ACC112 (cell line): Measurements from ENCODE around the gene S100A14.
"Not testable (repeated sequence)": the region's sequence is repeated elsewhere in the genome, so short reads cannot be mapped to it uniquely, and the experiment has no call there.

Experiments used
- H2AFZ ChIP-seq: fragments of 200-600 bp; sonication (generic); one replicate; pipeline ENCODE4 v1.6.0; 2017; ENCODE audit warnings: antibody characterized with exemption, low read length; ENCODE audit not compliant: unreplicated experiment
- H3K27ac ChIP-seq: fragments of 200-600 bp; sonication (generic); 2 replicates; pipeline ENCODE4 v1.5.1; 2014; ENCODE audit warnings: low read depth, mild to moderate bottlenecking, antibody characterized with exemption, low read length, moderate library complexity
- H3K27me3 ChIP-seq: fragments of 200-600 bp; sonication (generic); 2 replicates; pipeline ENCODE4 v1.6.1; 2014; ENCODE audit warnings: mild to moderate bottlenecking, antibody characterized with exemption, low read length, moderate library complexity, mixed read lengths; ENCODE audit not compliant: insufficient read depth
- H3K36me3 ChIP-seq: fragments of 200-600 bp; sonication (generic); 2 replicates; pipeline ENCODE4 v1.6.1; 2016; ENCODE audit warnings: mild to moderate bottlenecking, antibody characterized with exemption, low read length, moderate library complexity, mixed read lengths; ENCODE audit not compliant: insufficient read depth
- H3K4me1 ChIP-seq: fragments of 200-600 bp; sonication (generic); one replicate; pipeline ENCODE4 v1.6.1; 2016; ENCODE audit warnings: low read length, mixed read lengths; ENCODE audit not compliant: insufficient read depth, unreplicated experiment, control insufficient read depth
- H3K4me3 ChIP-seq: fragments of 200-600 bp; sonication (generic); 2 replicates; pipeline ENCODE4 v1.5.1; 2014; ENCODE audit warnings: mild to moderate bottlenecking, low read depth, low read length
- H3K79me2 ChIP-seq: fragments of 200-600 bp; sonication (generic); one replicate; pipeline ENCODE4 v1.6.0; 2016; ENCODE audit warnings: low read length; ENCODE audit not compliant: control insufficient read depth, unreplicated experiment, insufficient read depth

Gene S100A14

DNA sequence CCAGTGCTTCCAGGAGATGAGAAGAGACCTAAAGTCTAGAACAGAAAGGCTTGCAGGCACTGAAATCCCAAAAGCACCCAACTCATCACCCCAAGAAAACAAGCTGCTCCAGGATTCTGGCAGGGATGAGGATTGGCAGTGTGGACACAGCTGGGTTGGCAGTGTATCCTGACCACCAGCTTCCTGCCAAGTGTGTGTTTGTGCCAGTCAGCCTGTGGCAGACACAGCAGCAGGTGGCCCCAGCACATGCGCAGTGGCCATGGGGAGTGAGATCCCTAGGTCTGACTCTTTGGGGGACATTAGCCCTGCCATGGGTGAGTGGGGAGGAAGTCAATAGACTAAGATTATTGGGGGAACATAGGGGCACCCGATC lies 33.7 kb upstream of the S100A14 start:
- H3K4me3 ChIP-seq, result no peak overlapping the region
- H3K36me3 ChIP-seq, result peaks cover 12% of the 10 kb centered on the region
- H3K79me2 ChIP-seq, result no peaks in the 10 kb centered on the region
- H2AFZ ChIP-seq, result no peak overlapping the region
- H3K4me1 ChIP-seq, result peaks cover 7% of the 10 kb centered on the region
- H3K27ac ChIP-seq, result no peak overlapping the region
- H3K27me3 ChIP-seq, result no peaks in the 10 kb centered on the region

GRCh38 chr1:153649137-153649862 lies 33.2 kb upstream of the S100A14 start:
- Histone ChIP-seq H3K79me2 (no peaks in the 10 kb centered on the region), H3K27me3 (no peaks in the 10 kb centered on the region), H3K4me1 (peaks cover 7% of the 10 kb centered on the region), H3K27ac (no peak overlapping the region), H2AFZ (no peak overlapping the region), H3K4me3 (no peak overlapping the region), H3K36me3 (peaks cover 17% of the 10 kb centered on the region)

DNA sequence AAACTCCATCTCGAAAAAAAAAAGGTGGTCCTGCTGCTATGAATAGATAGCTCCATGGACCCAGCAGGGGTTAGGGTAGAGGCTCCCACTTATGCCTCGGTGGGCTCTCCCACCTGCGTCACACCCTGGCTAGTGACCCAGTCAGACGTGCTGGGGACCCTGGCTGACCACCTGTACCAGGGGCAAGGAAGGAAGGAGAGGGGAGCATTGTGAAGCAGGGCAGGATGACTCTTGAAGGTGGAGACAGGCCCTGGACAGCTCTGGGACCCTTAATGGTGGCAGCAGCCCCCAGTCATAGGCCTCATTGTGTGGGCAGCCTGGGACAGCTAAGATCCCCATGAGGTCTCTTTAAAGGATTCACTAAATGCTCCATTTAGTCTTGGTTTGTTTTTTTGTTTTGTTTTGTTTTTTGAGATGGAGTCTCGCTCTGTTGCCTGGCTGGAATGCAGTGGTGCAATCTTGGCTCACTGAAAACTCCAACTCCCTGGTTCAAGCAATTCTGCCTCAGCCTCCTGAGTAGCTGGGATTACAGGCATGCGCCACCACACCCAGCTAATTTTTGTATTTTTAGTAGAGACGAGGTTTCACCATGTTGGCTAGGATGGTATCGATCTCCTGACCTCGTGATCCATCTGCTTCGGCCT lies 32.0 kb upstream of the S100A14 start:
- H3K4me3 ChIP-seq, result no peak overlapping the region
- H3K79me2 ChIP-seq, result no peaks in the 10 kb centered on the region
- peaks cover 7% of the 10 kb centered on the region for H3K4me1 ChIP-seq
- no peak overlapping the region for H2AFZ ChIP-seq
- no peaks in the 10 kb centered on the region for H3K27me3 ChIP-seq
- no peak overlapping the region for H3K27ac ChIP-seq
- H3K36me3 ChIP-seq, result peaks cover 27% of the 10 kb centered on the region

DNA sequence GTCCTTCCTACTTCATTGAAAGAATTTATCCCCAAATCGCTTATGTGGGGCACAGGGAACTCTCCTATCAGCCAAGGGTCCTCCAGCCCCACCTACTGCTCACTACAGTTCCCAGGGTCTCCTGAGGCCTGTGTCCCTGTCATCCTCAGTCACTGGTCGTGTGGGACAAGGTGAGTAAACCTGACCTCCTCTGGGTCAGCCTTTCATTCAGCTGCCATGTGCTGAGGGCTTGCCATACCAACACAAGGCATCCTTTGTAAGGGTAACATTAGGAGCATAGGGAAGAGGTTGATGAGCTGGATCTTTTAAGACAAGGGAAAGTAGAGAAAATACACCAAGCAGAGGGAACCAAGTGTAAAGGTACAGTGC lies 31.2 kb upstream of the S100A14 start:
- no peak overlapping the region for H3K27ac ChIP-seq
- H3K27me3 ChIP-seq, result no peaks in the 10 kb centered on the region
- H3K79me2 ChIP-seq, result no peaks in the 10 kb centered on the region
- H3K36me3 ChIP-seq, result peaks cover 27% of the 10 kb centered on the region
- no peak overlapping the region for H3K4me3 ChIP-seq
- no peaks in the 10 kb centered on the region for H3K4me1 ChIP-seq
- H2AFZ ChIP-seq, result no peak overlapping the region

GRCh38 chr1:153646672-153647345 lies 30.7 kb upstream of the S100A14 start:
- Histone ChIP-seq H3K4me3 (no peak overlapping the region), H3K36me3 (peaks cover 31% of the 10 kb centered on the region), H2AFZ (no peak overlapping the region)

GRCh38 chr1:153643816-153644215 lies 27.7 kb upstream of the S100A14 start:
- Histone ChIP-seq H3K27me3 (no peaks in the 10 kb centered on the region), H3K4me3 (no peak overlapping the region), H3K36me3 (peaks cover 51% of the 10 kb centered on the region), H3K4me1 (no peaks in the 10 kb centered on the region), H3K79me2 (peaks cover 12% of the 10 kb centered on the region), H3K27ac (no peak overlapping the region), H2AFZ (no peak overlapping the region)

More at GRCh38 chr1:153646672-153647345, 30.7 kb upstream of the S100A14 start:
- Histone ChIP-seq H3K27me3 (no peaks in the 10 kb centered on the region), H3K27ac (no peak overlapping the region), H3K4me1 (no peaks in the 10 kb centered on the region), H3K79me2 (peaks cover 1% of the 10 kb centered on the region)

DNA sequence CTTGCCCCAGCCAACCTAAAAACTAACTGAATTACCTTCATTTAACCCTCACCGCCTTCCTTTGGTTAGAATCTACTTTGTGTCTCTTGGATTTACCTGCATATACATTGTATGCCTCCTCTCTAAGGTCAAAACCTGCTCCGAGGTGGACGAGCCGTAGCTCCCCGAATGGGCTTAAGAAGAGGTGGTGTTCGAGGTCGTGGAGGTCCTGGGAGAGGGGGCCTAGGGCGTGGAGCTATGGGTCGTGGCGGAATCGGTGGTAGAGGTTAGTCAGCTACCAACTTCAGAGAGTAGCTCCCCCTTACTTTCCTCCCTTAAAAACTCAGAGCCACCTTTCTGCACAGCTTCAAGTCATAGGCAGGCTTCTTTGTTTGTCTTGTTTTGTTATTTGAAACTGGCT lies 27.0 kb upstream of the S100A14 start:
- H3K27ac ChIP-seq, result no peak overlapping the region
- no peaks in the 10 kb centered on the region for H3K4me1 ChIP-seq
- peaks cover 56% of the 10 kb centered on the region for H3K36me3 ChIP-seq
- H3K4me3 ChIP-seq, result no peak overlapping the region
- H2AFZ ChIP-seq, result no peak overlapping the region
- peaks cover 17% of the 10 kb centered on the region for H3K79me2 ChIP-seq
- no peaks in the 10 kb centered on the region for H3K27me3 ChIP-seq

GRCh38 chr1:153642161-153642560 lies 26.0 kb upstream of the S100A14 start:
- Histone ChIP-seq H3K27me3 (no peaks in the 10 kb centered on the region), H3K4me1 (no peaks in the 10 kb centered on the region), H2AFZ (no peak overlapping the region), H3K79me2 (peaks cover 24% of the 10 kb centered on the region), H3K4me3 (no peak overlapping the region), H3K27ac (no peak overlapping the region), H3K36me3 (peaks cover 64% of the 10 kb centered on the region)

DNA sequence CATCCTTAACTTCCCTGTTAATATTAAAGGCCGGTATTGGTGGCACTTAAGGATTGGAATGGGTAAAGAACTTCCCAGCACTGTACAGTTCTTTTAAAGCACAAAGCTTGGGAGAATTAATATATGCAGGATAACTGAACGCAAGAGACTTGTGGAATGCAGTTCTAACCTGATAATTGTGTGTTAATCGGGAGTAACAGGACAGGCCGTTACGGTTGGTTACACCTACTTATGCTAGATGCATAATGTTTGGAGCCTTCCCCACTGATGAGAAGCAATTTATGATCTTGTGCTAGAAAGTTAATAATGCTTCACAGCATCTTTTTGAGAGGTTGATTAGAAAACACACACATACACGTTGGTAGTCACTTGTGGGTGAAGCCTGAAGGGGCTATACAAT lies 24.7 kb upstream of the S100A14 start:
- peaks cover 8% of the 10 kb centered on the region for H3K4me1 ChIP-seq
- no peak overlapping the region for H3K4me3 ChIP-seq
- H3K36me3 ChIP-seq, result peaks cover 75% of the 10 kb centered on the region
- no peak overlapping the region for H3K27ac ChIP-seq
- no peak overlapping the region for H2AFZ ChIP-seq
- H3K79me2 ChIP-seq, result peaks cover 37% of the 10 kb centered on the region
- H3K27me3 ChIP-seq, result no peaks in the 10 kb centered on the region

GRCh38 chr1:153640213-153640612 lies 24.1 kb upstream of the S100A14 start:
- not testable (repeated sequence) for H2AFZ ChIP-seq, H3K27ac ChIP-seq, H3K27me3 ChIP-seq, H3K4me3 ChIP-seq
- H3K79me2 ChIP-seq, result peaks cover 44% of the 10 kb centered on the region
- peaks cover 71% of the 10 kb centered on the region for H3K36me3 ChIP-seq
- peaks cover 14% of the 10 kb centered on the region for H3K4me1 ChIP-seq

DNA sequence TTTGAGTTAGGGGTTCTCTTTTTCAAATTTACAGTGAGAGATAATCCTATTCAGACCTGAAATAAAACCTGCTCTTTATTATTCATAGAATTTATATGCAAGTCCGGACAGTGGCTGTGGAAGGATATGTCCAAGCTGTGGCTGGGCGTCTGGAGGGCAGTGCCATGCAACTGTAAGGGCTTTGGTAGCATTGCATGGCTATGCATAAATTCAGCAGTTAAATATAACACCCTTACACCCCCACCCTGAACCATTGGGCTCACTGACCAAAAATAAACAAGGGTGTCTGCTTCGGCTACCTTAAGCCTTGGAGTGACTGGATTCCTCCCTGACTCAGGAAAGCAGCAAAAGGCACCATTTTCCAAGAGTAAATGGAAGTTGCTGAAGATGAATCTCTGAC lies 23.2 kb upstream of the S100A14 start:
- Histone ChIP-seq H2AFZ (no peak overlapping the region), H3K36me3 (peaks cover 62% of the 10 kb centered on the region), H3K27me3 (no peaks in the 10 kb centered on the region), H3K4me3 (no peak overlapping the region), H3K27ac (no peak overlapping the region), H3K4me1 (peaks cover 14% of the 10 kb centered on the region), H3K79me2 (peaks cover 53% of the 10 kb centered on the region)
